Tongue (tissue), 2 donors: ENCODE measurements around the gene PLA2G2F. TPM values are rescaled to one million over a fixed set of nuclear protein-coding genes. Genes with fewer than 3 reads are reported as not detected.

Experiments used
- DNase-seq: peaks from one replicate; pipeline ENCODE4 v3.0.0-alpha.2; 2015
- total RNA-seq: library from RNA; depleted of rRNA; stranded (reverse); fragments of >200 nt; gene quantifications from one replicate; pipeline ENCODE4 v1.2.3, GENCODE V29; 2014

Gene PLA2G2F
- total RNA-seq, 1 donor from 2014 or later, result not detected

- DNase-seq, result peak; percentile 37
These were observed 52.2 kb downstream of the PLA2G2F start for GRCh38 chr1:20191266-20191825.

- no peak for DNase-seq
These were observed 53.2 kb downstream of the PLA2G2F start for GRCh38 chr1:20192364-20192763.

GRCh38 chr1:20192871-20193411 lies 53.8 kb downstream of the PLA2G2F start:
- no peak for DNase-seq

- DNase-seq, result no peak
These were observed 55.1 kb downstream of the PLA2G2F start for GRCh38 chr1:20194224-20194623.

- peak; percentile 64 for DNase-seq
These were observed 55.8 kb downstream of the PLA2G2F start for GRCh38 chr1:20194757-20195461.

- no peak for DNase-seq
These were observed 56.3 kb downstream of the PLA2G2F start for GRCh38 chr1:20195462-20195780.

- no peak for DNase-seq
These were observed 58.2 kb downstream of the PLA2G2F start for GRCh38 chr1:20197329-20197791.

- no peak for DNase-seq
These were observed 59.2 kb downstream of the PLA2G2F start for GRCh38 chr1:20198296-20198695.

GRCh38 chr1:20198918-20199317 lies 59.8 kb downstream of the PLA2G2F start:
- DNase-seq, result no peak

- no peak for DNase-seq
These were observed 60.3 kb downstream of the PLA2G2F start for GRCh38 chr1:20199403-20199802.

GRCh38 chr1:20199840-20200239 lies 60.7 kb downstream of the PLA2G2F start:
- no peak for DNase-seq

Other genes starting within 250 kb of the PLA2G2F start
- not detected for gene PLA2G2E, start 215.7 kb upstream of the PLA2G2F start, total RNA-seq
- 1.7 TPM for gene PLA2G2A, start 159.7 kb upstream of the PLA2G2F start, total RNA-seq
- not detected for gene PLA2G5, start 69.1 kb upstream of the PLA2G2F start, total RNA-seq
- gene PLA2G2D, start 19.8 kb upstream of the PLA2G2F start, total RNA-seq, result not detected
- 0.51 TPM for gene UBXN10, start 46.8 kb downstream of the PLA2G2F start, total RNA-seq
- not detected for gene PLA2G2C, start 47.2 kb downstream of the PLA2G2F start, total RNA-seq
- gene VWA5B1, start 151.6 kb downstream of the PLA2G2F start, total RNA-seq, result 0.31 TPM